ENCODE data around the gene CAPRIN1.

The CAPRIN1 gene

DNA sequence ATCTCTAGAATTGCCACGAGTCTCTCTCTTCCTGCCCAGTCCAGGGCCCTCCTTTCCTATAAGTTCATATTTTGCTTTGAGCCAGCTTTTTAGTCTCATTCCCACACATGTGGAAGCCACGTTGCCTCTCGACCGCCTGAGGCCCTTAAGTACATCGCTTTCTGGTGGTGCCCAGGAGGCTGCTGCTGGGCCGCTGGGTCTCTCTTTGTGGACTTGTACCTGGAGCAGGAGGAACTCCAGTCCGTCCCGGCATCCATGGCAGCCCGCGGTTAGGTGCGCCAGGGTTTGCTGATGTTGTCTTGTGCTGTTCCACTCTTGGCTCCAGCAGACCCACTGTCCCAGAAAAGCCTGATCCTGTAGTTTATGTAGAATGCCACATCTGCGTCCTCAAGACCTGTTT is 94.9 kb downstream of the CAPRIN1 start:
- Histone ChIP-seq H3K36me3 (ENCODE audit: control insufficient read depth, insufficient read depth, low read length) (peaks cover 98% of the 10 kb centered on the region), H3K9ac (ENCODE audit: low read depth, low read length) (no peak overlapping the region), H3K9me3 (ENCODE audit: control insufficient read depth, insufficient read depth, low read length) (no peaks in the 10 kb centered on the region), H3K4me3 (ENCODE audit: low read depth, low read length) (no peak overlapping the region), H3K27ac (ENCODE audit: low read depth, low read length) (no peak overlapping the region), H3K27me3 (ENCODE audit: control insufficient read depth, insufficient read depth, low read length) (no peaks in the 10 kb centered on the region), H3K4me1 (ENCODE audit: control insufficient read depth, insufficient read depth, low read length) (no peaks in the 10 kb centered on the region)

- H3K27me3 ChIP-seq (ENCODE audit: control insufficient read depth, insufficient read depth, low read length), result no peaks in the 10 kb centered on the region
- no peak overlapping the region for H3K9ac ChIP-seq (ENCODE audit: low read depth, low read length)
- H3K4me3 ChIP-seq (ENCODE audit: low read depth, low read length), result no peak overlapping the region
Observed at GRCh38 chr11:34146866-34147265, 95.3 kb downstream of the CAPRIN1 start.

GRCh38 chr11:34147581-34147980 is 96.0 kb downstream of the CAPRIN1 start:
- Histone ChIP-seq H3K9me3 (ENCODE audit: control insufficient read depth, insufficient read depth, low read length) (no peaks in the 10 kb centered on the region), H3K9ac (ENCODE audit: low read depth, low read length) (no peak overlapping the region), H3K4me1 (ENCODE audit: control insufficient read depth, insufficient read depth, low read length) (no peaks in the 10 kb centered on the region), H3K4me3 (ENCODE audit: low read depth, low read length) (no peak overlapping the region), H3K36me3 (ENCODE audit: control insufficient read depth, insufficient read depth, low read length) (peaks cover 96% of the 10 kb centered on the region), H3K27me3 (ENCODE audit: control insufficient read depth, insufficient read depth, low read length) (no peaks in the 10 kb centered on the region), H3K27ac (ENCODE audit: low read depth, low read length) (no peak overlapping the region)

More at GRCh38 chr11:34146866-34147265, 95.3 kb downstream of the CAPRIN1 start:
- H3K36me3 ChIP-seq (ENCODE audit: control insufficient read depth, insufficient read depth, low read length), result peaks cover 96% of the 10 kb centered on the region
- H3K27ac ChIP-seq (ENCODE audit: low read depth, low read length), result no peak overlapping the region
- H3K4me1 ChIP-seq (ENCODE audit: control insufficient read depth, insufficient read depth, low read length), result no peaks in the 10 kb centered on the region
- no peaks in the 10 kb centered on the region for H3K9me3 ChIP-seq (ENCODE audit: control insufficient read depth, insufficient read depth, low read length)

- H3K9me3 ChIP-seq (ENCODE audit: control insufficient read depth, insufficient read depth, low read length), result no peaks in the 10 kb centered on the region
- no peaks in the 10 kb centered on the region for H3K27me3 ChIP-seq (ENCODE audit: control insufficient read depth, insufficient read depth, low read length)
- no peaks in the 10 kb centered on the region for H3K4me1 ChIP-seq (ENCODE audit: control insufficient read depth, insufficient read depth, low read length)
- H3K36me3 ChIP-seq (ENCODE audit: control insufficient read depth, insufficient read depth, low read length), result peaks cover 94% of the 10 kb centered on the region
- H3K9ac ChIP-seq (ENCODE audit: low read depth, low read length), result no peak overlapping the region
- H3K4me3 ChIP-seq (ENCODE audit: low read depth, low read length), result no peak overlapping the region
- no peak overlapping the region for H3K27ac ChIP-seq (ENCODE audit: low read depth, low read length)
Observed at GRCh38 chr11:34148504-34149165, 97.1 kb downstream of the CAPRIN1 start.

GRCh38 chr11:34149274-34149673 is 97.7 kb downstream of the CAPRIN1 start:
- H3K36me3 ChIP-seq (ENCODE audit: control insufficient read depth, insufficient read depth, low read length), result peaks cover 92% of the 10 kb centered on the region
- no peak overlapping the region for H3K27ac ChIP-seq (ENCODE audit: low read depth, low read length)
- H3K4me1 ChIP-seq (ENCODE audit: control insufficient read depth, insufficient read depth, low read length), result no peaks in the 10 kb centered on the region
- H3K9ac ChIP-seq (ENCODE audit: low read depth, low read length), result no peak overlapping the region
- H3K4me3 ChIP-seq (ENCODE audit: low read depth, low read length), result no peak overlapping the region
- H3K27me3 ChIP-seq (ENCODE audit: control insufficient read depth, insufficient read depth, low read length), result no peaks in the 10 kb centered on the region
- H3K9me3 ChIP-seq (ENCODE audit: control insufficient read depth, insufficient read depth, low read length), result no peaks in the 10 kb centered on the region

DNA sequence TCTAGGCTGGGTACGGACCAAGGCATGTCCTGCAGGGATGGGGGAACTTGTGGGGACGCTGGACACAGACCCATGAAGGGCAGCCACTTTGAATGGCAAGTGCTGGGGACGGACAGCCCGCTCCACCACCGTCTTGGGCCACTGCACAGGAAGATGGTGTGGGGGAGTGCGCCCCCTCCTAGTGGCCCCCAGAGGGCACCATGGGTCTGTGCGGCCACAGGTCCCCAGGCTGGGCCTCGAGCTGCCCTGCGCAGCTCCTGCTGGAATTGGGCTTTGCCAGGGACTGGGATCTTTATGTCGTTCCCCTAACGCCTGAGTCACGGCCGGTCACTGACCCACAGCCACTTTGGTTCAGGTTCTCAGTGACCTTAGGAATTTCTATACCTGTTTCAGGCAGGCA is 98.3 kb downstream of the CAPRIN1 start:
- Histone ChIP-seq H3K4me1 (ENCODE audit: control insufficient read depth, insufficient read depth, low read length) (no peaks in the 10 kb centered on the region), H3K4me3 (ENCODE audit: low read depth, low read length) (no peak overlapping the region), H3K27me3 (ENCODE audit: control insufficient read depth, insufficient read depth, low read length) (no peaks in the 10 kb centered on the region), H3K9ac (ENCODE audit: low read depth, low read length) (no peak overlapping the region), H3K9me3 (ENCODE audit: control insufficient read depth, insufficient read depth, low read length) (no peaks in the 10 kb centered on the region), H3K27ac (ENCODE audit: low read depth, low read length) (no peak overlapping the region), H3K36me3 (ENCODE audit: control insufficient read depth, insufficient read depth, low read length) (peaks cover 92% of the 10 kb centered on the region)

DNA sequence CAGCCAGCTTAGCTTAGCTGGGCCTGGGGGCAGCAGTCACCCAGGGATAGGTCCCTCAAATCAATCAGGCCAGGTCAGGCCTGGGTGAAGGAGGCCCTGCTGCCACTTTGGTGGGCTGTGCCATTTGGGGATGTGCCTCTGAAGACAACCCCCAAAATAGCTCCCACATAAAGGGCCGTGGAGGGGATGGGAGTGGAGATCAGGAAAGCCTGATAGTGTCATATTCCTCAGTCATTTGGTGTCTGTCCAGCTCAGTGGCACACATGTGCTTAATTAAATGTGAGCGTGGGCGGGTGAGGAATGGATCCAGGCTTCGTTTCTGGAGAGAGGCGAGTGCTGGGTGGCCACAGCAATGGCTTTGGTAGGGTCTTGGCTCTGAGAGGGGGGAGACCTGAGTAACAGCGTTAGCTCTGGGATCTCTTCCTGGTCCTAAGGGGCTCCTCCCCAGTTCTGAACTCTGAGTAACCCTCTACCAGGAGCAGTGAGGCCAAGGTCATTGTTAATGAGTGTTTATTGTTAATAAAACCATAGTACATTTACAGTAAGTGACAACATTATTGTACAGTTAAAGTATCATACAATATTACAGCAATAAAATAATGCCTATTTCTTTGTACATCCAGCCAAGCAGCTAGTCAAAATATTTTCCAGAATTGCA is 99.1 kb downstream of the CAPRIN1 start:
- no peak overlapping the region for H3K9ac ChIP-seq (ENCODE audit: low read depth, low read length)
- H3K27me3 ChIP-seq (ENCODE audit: control insufficient read depth, insufficient read depth, low read length), result no peaks in the 10 kb centered on the region
- no peaks in the 10 kb centered on the region for H3K9me3 ChIP-seq (ENCODE audit: control insufficient read depth, insufficient read depth, low read length)
- H3K4me3 ChIP-seq (ENCODE audit: low read depth, low read length), result no peak overlapping the region
- H3K4me1 ChIP-seq (ENCODE audit: control insufficient read depth, insufficient read depth, low read length), result no peaks in the 10 kb centered on the region
- no peak overlapping the region for H3K27ac ChIP-seq (ENCODE audit: low read depth, low read length)
- H3K36me3 ChIP-seq (ENCODE audit: control insufficient read depth, insufficient read depth, low read length), result peaks cover 87% of the 10 kb centered on the region

All from HUES48 (cell line).